HG03521 (cell line): Measurements from ENCODE around the gene MAN2A1.
A peak's percentile ranks its signal among the peaks of the same experiment; 100 is the strongest.

Source experiments
- ATAC-seq: cut with Tn5 transposase; IDR thresholded peaks from one replicate; pipeline ENCODE4 v1.9.1; 2021; ENCODE audit warnings: mild to moderate bottlenecking, moderate library complexity; ENCODE audit not compliant: unreplicated experiment

The MAN2A1 gene

GRCh38 chr5:109678447-109678846 lies 11.3 kb upstream of the MAN2A1 start:
- ATAC-seq = no peak

GRCh38 chr5:109681763-109682162 lies 8.0 kb upstream of the MAN2A1 start:
- no peak for ATAC-seq

- ATAC-seq = no peak
These were observed 7.3 kb upstream of the MAN2A1 start for GRCh38 chr5:109682383-109682782.

- ATAC-seq = no peak
These were observed 3.8 kb upstream of the MAN2A1 start for GRCh38 chr5:109685916-109686315.

GRCh38 chr5:109688630-109688969 lies 1.1 kb upstream of the MAN2A1 start:
- ATAC-seq = peak; percentile 0

GRCh38 chr5:109688970-109689739 lies 572 bp upstream of the MAN2A1 start:
- peak; percentile 72 for ATAC-seq

- no peak for ATAC-seq
These were observed 681 bp downstream of the MAN2A1 start for GRCh38 chr5:109690242-109690974.

- ATAC-seq = no peak
These were observed 1.3 kb downstream of the MAN2A1 start for GRCh38 chr5:109690975-109691574.

- ATAC-seq = no peak
These were observed 2.3 kb downstream of the MAN2A1 start for GRCh38 chr5:109691996-109692395.

GRCh38 chr5:109692852-109693251 lies 3.1 kb downstream of the MAN2A1 start:
- no peak for ATAC-seq

GRCh38 chr5:109693535-109694400 lies 4.0 kb downstream of the MAN2A1 start:
- ATAC-seq = no peak

- ATAC-seq = no peak
These were observed 4.7 kb downstream of the MAN2A1 start for GRCh38 chr5:109694451-109694891.

- peak; percentile 55 for ATAC-seq
These were observed 5.5 kb downstream of the MAN2A1 start for GRCh38 chr5:109695005-109695926.

- no peak for ATAC-seq
These were observed 7.6 kb downstream of the MAN2A1 start for GRCh38 chr5:109697339-109697738.

- ATAC-seq = no peak
These were observed 10.9 kb downstream of the MAN2A1 start for GRCh38 chr5:109700516-109701153.

GRCh38 chr5:109701252-109701651 lies 11.5 kb downstream of the MAN2A1 start:
- no peak for ATAC-seq

- no peak for ATAC-seq
These were observed 12.1 kb downstream of the MAN2A1 start for GRCh38 chr5:109701792-109702191.

- ATAC-seq = no peak
These were observed 13.4 kb downstream of the MAN2A1 start for GRCh38 chr5:109703166-109703565.

- no peak for ATAC-seq
These were observed 14.1 kb downstream of the MAN2A1 start for GRCh38 chr5:109703829-109704228.
